GM19099 (cell line): Measurements from ENCODE around the gene SLC1A5.

ENCODE experiments used
- POLR2A ChIP-seq: IDR thresholded peaks from 3 replicates; pipeline ENCODE4 v1.6.1; 2011; ENCODE audit warnings: low read depth; ENCODE audit not compliant: insufficient read length; ENCODE audit errors: extremely low read depth

The SLC1A5 gene

DNA sequence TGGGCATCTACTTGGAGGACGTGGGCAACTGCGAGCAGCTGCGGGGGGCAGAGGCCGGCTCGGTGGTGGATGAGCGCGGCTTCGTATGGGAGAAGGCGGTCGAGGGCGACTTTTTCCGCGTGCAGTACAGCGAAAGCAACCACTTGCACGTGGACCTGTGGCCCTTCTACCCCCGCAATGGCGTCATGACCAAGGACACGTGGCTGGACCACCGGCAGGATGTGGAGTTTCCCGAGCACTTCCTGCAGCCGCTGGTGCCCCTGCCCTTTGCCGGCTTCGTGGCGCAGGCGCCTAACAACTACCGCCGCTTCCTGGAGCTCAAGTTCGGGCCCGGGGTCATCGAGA, 31.9 kb downstream of the SLC1A5 start:
- no peak for TF ChIP-seq POLR2A

GRCh38 chr19:46755853-46756543, 32.4 kb downstream of the SLC1A5 start:
- TF ChIP-seq POLR2A = no peak

DNA sequence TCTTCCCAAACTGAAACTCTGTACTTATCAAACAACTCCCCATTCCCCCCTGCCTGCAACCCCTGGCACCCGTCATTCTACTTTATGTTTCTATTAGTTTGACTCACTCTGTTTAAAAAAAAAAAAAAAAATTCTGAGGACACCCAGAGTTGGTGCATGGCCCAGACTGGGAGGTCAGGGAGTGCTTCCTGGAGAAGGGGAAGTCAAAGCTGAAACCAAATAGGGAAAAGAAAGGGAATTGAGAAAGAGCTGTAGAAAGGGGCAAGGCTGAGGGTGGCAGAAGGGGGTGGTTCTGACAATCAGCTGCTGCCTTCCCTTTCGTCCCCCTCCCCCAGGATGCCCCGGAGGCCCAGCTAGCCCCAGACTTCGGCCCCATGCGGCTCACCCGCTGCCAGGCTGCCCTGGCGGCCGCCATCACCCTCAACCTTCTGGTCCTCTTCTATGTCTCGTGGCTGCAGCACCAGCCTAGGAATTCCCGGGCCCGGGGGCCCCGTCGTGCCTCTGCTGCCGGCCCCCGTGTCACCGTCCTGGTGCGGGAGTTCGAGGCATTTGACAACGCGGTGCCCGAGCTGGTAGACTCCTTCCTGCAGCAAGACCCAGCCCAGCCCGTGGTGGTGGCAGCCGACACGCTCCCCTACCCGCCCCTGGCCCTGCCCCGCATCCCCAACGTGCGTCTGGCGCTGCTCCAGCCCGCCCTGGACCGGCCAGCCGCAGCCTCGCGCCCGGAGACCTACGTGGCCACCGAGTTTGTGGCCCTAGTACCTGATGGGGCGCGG, 33.1 kb downstream of the SLC1A5 start:
- TF ChIP-seq POLR2A = no peak

- no peak for TF ChIP-seq POLR2A
Observed at GRCh38 chr19:46753420-46754155, 34.8 kb downstream of the SLC1A5 start.

GRCh38 chr19:46748325-46749109, 39.9 kb downstream of the SLC1A5 start:
- TF ChIP-seq POLR2A = no peak

DNA sequence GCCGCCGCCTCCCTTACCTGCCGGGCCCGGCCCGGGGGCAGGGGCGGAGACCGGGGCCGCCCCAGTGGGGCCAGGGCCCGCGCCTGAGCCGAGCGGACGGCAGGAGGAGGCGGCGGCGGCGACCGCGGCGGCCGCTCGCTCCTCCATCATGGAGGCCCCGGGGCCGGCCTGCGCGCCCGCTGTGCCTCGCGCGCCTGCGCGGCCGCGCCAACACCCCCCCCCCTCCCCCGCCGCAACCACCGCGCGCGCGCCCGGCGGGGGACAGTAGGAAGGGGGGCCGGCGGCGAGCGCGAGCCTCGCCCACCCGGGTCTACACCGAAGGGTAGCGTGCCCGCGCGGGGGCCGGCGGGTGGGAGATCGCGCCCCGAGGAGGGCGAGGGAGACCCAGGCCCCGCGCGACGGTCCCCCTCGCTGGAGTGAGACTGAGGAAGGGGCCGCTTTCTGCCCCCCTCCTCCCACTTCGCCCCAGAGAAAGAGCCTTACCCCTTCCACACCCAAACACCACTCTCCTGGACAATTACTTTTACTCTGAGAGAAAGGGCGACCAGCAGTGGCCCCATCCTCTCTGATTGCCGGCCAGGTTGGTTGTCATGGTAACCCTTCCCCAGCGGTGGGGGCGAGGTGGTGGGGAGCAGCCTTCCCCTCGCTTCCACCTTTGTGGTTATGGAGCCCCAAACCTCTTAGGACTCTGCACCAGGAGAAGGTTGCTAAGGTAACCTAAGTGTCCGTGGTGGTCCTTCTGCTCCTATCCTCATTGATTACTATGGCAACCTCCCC, 41.9 kb downstream of the SLC1A5 start, which contains the start of gene STRN4:
Gene STRN4 (minus strand): TSS at position 170 of the 777 bp plus-strand sequence. CDS start 20 bp downstream, at position 150.
- TF ChIP-seq POLR2A = peak; percentile 71

DNA sequence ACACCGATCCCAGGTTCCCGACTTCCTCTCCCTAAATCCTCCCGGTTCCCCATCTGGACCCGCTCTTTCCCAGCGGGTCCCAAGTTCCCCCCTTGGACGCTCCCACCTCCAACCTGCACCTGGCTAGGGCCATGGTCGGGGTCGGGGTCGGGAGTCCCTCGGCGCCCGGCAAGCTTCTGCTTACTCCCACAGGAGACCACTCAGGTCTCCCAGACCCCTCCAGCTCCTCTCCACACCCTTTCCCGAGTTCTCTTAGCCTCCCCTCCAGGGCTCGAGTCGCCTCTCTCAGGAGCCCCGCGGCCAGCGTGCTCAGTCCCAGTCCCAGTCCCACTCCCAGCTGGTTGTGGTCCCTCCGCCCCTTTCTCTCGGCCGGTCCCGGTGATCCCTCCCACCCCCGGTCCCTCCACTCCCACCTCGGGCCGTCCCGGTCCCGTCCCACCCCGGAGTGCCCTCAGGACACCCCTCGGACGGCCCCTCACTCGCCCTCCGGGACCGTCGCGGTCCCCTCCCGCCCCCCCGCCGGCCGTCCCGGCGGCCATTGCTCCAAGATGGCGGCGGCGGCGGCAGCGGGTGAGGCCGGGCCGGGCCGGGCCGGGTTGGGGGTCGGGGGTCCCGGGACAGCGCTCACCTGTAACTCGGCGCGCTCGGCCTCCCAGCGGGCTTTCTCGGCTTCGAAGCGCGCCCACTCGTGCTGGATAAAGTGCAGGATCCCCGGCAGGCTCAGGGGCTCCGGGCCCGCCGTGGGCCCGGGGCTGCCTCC, 42.7 kb downstream of the SLC1A5 start, which contains the start of gene FKRP:
Gene FKRP (plus strand): TSS at position 537 of the 760 bp plus-strand sequence. CDS start 9,394 bp downstream, outside the sequence.
- TF ChIP-seq POLR2A = peak; percentile 11

DNA sequence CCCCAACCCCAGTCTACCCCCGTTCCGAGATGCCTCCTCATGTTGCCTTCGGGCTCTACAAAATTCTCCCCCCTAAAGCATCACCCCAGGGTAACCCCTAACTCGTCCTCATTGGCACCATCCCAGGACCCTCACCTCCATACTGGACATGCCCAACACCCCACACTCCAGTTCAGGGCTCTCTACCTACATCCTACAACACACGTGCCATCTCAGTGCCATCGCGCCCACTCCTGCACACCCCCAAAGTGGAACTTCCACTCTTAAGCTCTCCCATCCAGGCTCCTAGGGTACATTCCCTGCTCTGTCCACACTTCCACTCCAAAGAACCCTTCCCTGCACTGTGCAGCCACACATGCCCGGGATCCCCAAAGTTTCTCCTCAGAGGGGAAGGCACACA, 43.4 kb downstream of the SLC1A5 start:
- no peak for TF ChIP-seq POLR2A

DNA sequence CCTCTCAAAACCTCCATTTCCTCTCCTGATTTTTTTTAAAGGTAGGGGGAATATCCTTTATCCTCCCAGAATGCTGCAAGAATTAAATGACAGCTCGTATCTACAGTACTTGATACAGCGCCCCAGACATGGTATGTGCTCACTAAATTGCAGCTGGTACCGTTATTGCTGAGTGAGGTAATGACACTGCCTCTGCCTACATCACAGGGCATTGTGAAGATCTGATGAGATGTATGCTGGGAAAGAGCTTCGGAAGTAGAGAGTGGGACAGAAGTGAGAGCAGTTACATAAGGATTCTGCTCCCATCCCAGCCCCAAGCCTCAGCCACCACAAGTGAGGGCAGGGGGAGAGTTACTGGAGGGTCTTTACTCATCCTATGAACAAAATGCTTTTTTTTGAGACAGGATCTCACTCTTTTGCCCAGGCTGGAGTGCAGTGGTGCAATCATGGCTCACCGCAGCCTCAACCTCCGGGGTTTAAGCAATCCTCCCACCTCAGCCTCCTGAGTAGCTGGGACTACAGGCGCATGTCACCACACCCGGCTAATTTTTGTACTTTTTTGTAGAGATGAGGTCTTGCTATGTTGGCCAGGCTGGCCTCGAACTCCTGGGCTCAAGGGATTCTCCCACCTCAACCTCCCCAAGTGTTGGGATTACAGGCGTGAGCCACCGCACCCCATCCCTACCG, 44.2 kb downstream of the SLC1A5 start:
- no peak for TF ChIP-seq POLR2A

- TF ChIP-seq POLR2A = no peak
Observed at GRCh38 chr19:46742926-46743480, 45.4 kb downstream of the SLC1A5 start.

GRCh38 chr19:46741447-46741846, 46.9 kb downstream of the SLC1A5 start:
- no peak for TF ChIP-seq POLR2A

- no peak for TF ChIP-seq POLR2A
Observed at GRCh38 chr19:46739290-46739771, 49.1 kb downstream of the SLC1A5 start.
